Upper lobe of right lung (tissue), 1 donor: ENCODE results near the gene SPATA17. TPM values are rescaled to one million over a fixed set of nuclear protein-coding genes. Genes with fewer than 3 reads are reported as not detected.

Source experiments
- ATAC-seq: fragments of 200-7000 bp; cut with Tn5 transposase; one replicate; pipeline ENCODE4 v1.9.1; 2020; ENCODE audit warnings: mild to moderate bottlenecking, moderate library complexity
- DNase-seq: peaks from one replicate; pipeline ENCODE4 v3.0.0-alpha.2; 2020
- H3K27ac ChIP-seq: fragments of 200-600 bp; one replicate; pipeline ENCODE4 v1.8.0; 2022
- H3K27me3 ChIP-seq: fragments of 200-600 bp; one replicate; pipeline ENCODE4 v1.8.0; 2022; ENCODE audit warnings: mild to moderate bottlenecking
- H3K36me3 ChIP-seq: fragments of 200-600 bp; one replicate; pipeline ENCODE4 v1.8.0; 2022
- H3K4me1 ChIP-seq: fragments of 200-600 bp; one replicate; pipeline ENCODE4 v1.8.0; 2022
- H3K4me3 ChIP-seq: fragments of 200-600 bp; one replicate; pipeline ENCODE4 v1.8.0; 2022; ENCODE audit warnings: mild to moderate bottlenecking
- H3K9me3 ChIP-seq: fragments of 200-600 bp; one replicate; pipeline ENCODE4 v1.8.0; 2022
- intact Hi-C: fragments of 100-400 bp; cut with DNase I; formaldehyde crosslinking; loops from one replicate; pipeline ENCODE4 v1.11.0; 2022
- total RNA-seq: library from RNA; stranded (reverse); fragmentation: NEBNext Ultra II Directional; extraction: Animal tissue kit (Norgen Biotek cat#: 25700); gene quantifications from one replicate; pipeline ENCODE4 v1.2.1, GENCODE V29; 2021
- TF ChIP-seq, protein P1 (sequence below): fragments of 200-600 bp; IDR thresholded peaks from one replicate; pipeline ENCODE4 v1.8.0; 2022; ENCODE audit warnings: antibody characterized with exemption
- donor health status: DM: no; HTN: yes; CAD: no; lungs with severe emphysema.

Gene SPATA17
- total RNA-seq, 1 donor from 2014 or later, result 0.26 TPM

DNA sequence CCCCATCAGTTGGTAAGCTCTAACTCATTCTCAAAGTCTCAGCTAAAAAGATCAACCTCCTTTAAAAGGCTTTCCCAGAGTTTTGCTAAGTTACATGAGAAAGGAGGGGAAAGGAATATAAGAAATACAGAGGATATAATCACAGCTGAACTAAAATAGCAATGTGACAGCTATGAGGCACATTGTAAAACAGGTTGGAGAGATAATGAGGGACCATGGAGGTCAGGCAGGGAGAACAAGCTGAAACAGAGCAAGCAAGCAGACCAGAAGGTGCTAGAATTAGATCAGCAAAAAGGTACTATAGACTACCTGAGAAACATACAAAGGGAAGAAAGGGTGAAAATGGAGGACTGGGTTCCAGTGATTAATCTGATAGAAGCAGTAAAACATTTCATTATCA, 28.8 kb upstream of the SPATA17 start:
- H3K36me3 ChIP-seq, result peaks cover 6% of the 10 kb centered on the region
- no peaks in the 10 kb centered on the region for H3K4me1 ChIP-seq
- no peak overlapping the region for H3K27ac ChIP-seq
- H3K27me3 ChIP-seq, result no peaks in the 10 kb centered on the region
- intact Hi-C loops, result no loop called here
- TF ChIP-seq, protein P1, sequence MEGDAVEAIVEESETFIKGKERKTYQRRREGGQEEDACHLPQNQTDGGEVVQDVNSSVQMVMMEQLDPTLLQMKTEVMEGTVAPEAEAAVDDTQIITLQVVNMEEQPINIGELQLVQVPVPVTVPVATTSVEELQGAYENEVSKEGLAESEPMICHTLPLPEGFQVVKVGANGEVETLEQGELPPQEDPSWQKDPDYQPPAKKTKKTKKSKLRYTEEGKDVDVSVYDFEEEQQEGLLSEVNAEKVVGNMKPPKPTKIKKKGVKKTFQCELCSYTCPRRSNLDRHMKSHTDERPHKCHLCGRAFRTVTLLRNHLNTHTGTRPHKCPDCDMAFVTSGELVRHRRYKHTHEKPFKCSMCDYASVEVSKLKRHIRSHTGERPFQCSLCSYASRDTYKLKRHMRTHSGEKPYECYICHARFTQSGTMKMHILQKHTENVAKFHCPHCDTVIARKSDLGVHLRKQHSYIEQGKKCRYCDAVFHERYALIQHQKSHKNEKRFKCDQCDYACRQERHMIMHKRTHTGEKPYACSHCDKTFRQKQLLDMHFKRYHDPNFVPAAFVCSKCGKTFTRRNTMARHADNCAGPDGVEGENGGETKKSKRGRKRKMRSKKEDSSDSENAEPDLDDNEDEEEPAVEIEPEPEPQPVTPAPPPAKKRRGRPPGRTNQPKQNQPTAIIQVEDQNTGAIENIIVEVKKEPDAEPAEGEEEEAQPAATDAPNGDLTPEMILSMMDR, result no peak
- DNase-seq, result no peak
- H3K4me3 ChIP-seq, result no peak overlapping the region
- H3K9me3 ChIP-seq, result no peaks in the 10 kb centered on the region
- ATAC-seq, result no peak

DNA sequence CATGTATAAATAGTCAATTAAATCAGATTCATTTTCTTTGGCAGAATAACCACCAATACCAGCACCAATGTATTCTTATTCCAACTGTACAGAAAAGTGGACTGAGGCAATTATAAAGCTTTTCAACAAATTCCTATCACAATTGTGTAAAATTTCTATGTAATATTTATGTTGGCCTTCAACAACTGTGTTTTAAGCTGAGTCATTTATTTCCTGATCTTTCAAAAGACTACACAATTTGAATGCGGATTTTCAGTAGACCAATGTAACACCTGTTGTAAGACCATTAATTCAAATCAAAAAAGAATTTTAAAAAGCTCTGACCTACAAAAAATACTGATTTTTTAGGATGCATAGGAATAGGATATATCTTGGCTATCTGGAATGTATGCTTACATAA, 25.8 kb upstream of the SPATA17 start:
- intact Hi-C loops, result no loop called here
- H3K27me3 ChIP-seq, result no peaks in the 10 kb centered on the region

DNA sequence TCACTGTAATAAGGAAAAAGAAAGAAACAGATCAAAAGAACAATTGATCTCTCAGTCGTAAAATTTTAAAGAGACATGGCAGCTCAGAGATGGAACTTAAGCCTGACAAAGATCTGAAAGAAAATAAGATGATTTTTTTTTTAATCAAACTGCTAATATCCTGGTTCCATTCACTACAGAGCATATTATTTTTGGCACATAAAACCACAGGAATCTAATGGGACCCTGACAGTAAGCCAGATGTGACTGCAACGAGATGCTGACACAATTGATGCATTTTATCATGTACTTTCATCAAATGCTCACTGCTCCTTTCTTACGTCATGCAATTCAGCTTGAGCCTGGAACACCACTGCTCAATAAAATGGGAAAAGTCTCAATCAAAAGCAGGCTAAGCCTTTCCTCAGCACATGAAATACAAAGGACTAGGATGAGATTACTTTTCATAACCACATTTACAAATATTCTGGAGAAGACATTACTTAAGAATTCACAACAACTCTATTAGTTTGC, 16.9 kb upstream of the SPATA17 start:
- intact Hi-C loops, result no loop called here
- Histone ChIP-seq H3K4me3 (no peak overlapping the region), H3K9me3 (no peaks in the 10 kb centered on the region), H3K4me1 (no peaks in the 10 kb centered on the region), H3K27ac (no peak overlapping the region), H3K36me3 (peaks cover 14% of the 10 kb centered on the region), H3K27me3 (no peaks in the 10 kb centered on the region)
- DNase-seq (no peak), ATAC-seq (no peak)
- TF ChIP-seq, protein P1, result no peak

More for the DNA sequence above, 25.8 kb upstream of the SPATA17 start:
- no peak overlapping the region for H3K27ac ChIP-seq
- no peak overlapping the region for H3K4me3 ChIP-seq
- no peak for DNase-seq
- TF ChIP-seq, protein P1, result no peak
- no peaks in the 10 kb centered on the region for H3K4me1 ChIP-seq
- no peaks in the 10 kb centered on the region for H3K9me3 ChIP-seq
- peaks cover 24% of the 10 kb centered on the region for H3K36me3 ChIP-seq
- no peak for ATAC-seq

DNA sequence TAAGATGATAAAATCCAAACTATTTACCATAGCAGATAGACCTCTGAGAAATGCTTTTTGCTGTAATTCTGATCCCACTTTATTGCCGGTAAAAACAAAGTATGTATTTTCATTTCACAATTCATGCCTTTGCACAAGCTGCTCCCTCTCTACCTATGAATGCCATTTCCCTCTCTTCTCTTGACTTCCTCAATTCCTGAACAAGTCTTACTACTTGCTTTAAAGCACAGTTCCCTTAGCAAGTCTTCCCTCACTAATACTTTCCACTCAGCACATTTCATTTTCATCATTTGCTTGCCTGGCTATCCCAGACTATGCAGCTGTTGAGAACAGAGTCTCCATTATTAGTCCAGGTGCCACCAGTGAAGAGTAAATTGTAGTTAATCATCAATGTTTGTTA, 14.0 kb upstream of the SPATA17 start:
- ATAC-seq, result peak; percentile 52

DNA sequence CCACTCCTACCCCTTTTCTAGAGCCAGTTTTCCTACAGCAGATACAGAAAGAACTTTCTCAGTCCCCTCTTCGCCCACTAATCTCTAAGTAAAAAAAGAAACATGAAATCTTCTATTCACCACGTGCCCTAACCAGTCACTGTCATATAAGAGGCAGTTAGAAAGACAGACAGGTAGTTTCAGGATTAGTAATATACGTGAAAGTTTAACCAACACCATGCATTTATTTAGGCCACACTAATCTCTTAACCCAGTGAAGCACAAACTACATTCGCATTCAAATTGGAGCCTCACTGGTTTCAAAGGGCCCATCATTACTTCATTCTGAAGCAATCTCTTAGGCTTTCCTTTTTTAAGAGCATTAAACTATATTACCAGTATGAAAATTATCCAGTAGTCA, 10.3 kb upstream of the SPATA17 start:
- intact Hi-C loops, result no loop called here
- TF ChIP-seq, protein P1, result no peak
- Histone ChIP-seq H3K27ac (no peak overlapping the region), H3K9me3 (no peaks in the 10 kb centered on the region), H3K4me1 (no peaks in the 10 kb centered on the region), H3K4me3 (no peak overlapping the region), H3K27me3 (no peaks in the 10 kb centered on the region), H3K36me3 (peaks cover 13% of the 10 kb centered on the region)
- no peak for DNase-seq
- no peak for ATAC-seq

More for the DNA sequence above, 14.0 kb upstream of the SPATA17 start:
- no peaks in the 10 kb centered on the region for H3K27me3 ChIP-seq
- TF ChIP-seq, protein P1, result no peak
- H3K9me3 ChIP-seq, result no peaks in the 10 kb centered on the region
- intact Hi-C loops, result no loop called here
- H3K36me3 ChIP-seq, result peaks cover 13% of the 10 kb centered on the region
- no peaks in the 10 kb centered on the region for H3K4me1 ChIP-seq
- no peak overlapping the region for H3K4me3 ChIP-seq
- no peak overlapping the region for H3K27ac ChIP-seq
- DNase-seq, result no peak

DNA sequence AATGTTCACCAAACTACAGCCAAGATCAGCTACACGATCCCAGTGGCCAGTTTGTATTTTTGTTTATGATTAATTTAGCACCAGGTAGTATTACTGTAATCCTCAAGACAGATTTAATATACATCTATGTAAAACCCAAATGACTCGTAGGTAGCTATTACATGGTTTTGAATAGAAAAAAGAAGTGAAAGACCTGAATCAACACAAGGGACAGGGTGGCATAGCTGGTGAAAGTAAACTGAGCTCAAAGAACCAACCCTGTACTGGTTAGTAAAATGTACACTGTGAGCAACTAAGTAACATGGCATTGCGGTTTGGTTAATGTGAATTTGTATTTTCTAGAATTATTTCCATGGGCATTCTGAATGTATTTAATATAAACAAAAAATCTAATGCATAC, 9.1 kb upstream of the SPATA17 start:
- H3K4me3 ChIP-seq, result no peak overlapping the region
- ATAC-seq (no peak), DNase-seq (no peak)
- no peaks in the 10 kb centered on the region for H3K27me3 ChIP-seq
- no peak overlapping the region for H3K27ac ChIP-seq
- H3K9me3 ChIP-seq, result no peaks in the 10 kb centered on the region
- peaks cover 13% of the 10 kb centered on the region for H3K36me3 ChIP-seq
- TF ChIP-seq, protein P1, result no peak
- intact Hi-C loops, result no loop called here
- no peaks in the 10 kb centered on the region for H3K4me1 ChIP-seq
